GM21360 (cell line): ENCODE measurements around the gene PTPRR.

ENCODE experiments used
- ATAC-seq: cut with Tn5 transposase; IDR thresholded peaks from one replicate; pipeline ENCODE4 v1.9.1; 2021; ENCODE audit warnings: mild to moderate bottlenecking, moderate library complexity; ENCODE audit not compliant: unreplicated experiment

The PTPRR gene

GRCh38 chr12:70609739-70610491 lies 310.6 kb downstream of the PTPRR start:
- ATAC-seq: no peak

GRCh38 chr12:70609203-70609602 lies 311.3 kb downstream of the PTPRR start:
- ATAC-seq: no peak

DNA sequence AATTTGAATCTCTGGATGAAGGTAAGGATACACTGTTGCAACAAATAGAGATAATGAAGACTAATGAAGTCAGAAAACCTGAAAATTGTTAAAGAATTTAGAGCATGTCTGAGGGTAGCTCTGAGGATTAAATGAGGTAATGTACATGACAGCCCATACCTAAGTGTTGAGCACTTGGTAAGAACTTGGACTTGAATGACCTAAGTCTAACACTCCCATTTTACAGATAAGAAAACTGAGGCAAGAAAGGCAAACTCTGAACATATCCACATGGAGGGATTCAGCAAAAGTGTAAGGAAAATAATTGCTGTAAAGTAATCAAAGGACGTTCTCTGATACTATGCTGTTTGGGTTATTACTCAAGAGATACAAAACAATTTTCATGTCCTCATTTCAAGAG lies 312.4 kb downstream of the PTPRR start:
- ATAC-seq: no peak

GRCh38 chr12:70607107-70607506 lies 313.4 kb downstream of the PTPRR start:
- no peak for ATAC-seq

GRCh38 chr12:70605976-70606375 lies 314.6 kb downstream of the PTPRR start:
- no peak for ATAC-seq

DNA sequence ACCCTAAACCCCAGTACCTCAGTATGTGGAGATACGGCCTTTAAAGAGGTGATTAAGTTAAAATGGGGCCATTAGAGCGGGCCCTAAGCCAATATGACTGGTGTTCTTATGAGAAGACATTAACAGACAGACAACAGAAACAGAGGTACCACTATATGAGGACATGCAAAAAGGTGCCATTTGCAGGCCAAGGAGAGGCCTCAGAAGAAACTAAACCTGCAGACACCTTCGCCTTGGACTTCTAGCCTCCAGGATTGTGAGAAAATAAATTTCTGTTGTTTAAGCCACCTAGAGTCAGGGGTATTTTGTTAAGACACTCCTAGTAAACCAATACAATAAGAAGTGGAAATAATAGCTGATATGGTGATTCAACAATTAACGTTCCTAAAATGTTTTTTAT lies 315.9 kb downstream of the PTPRR start:
- no peak for ATAC-seq

DNA sequence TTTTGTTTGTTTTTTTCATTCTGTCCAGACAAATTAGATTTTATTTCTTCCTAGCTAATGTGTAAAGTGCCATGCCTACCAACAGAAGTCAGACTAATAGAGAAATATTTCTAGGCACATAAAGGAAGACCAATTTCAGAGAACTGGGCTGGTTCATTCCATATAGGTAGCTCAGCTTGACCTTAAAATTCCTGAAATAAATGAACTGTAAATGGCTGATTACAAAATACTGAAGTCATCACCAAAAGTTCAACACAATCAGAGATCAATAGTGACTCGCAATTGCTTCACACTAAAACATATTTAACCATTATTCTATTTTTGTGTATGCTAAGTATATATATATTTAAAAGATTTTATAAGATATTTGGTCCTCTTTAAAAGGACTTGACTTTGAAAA lies 317.5 kb downstream of the PTPRR start:
- no peak for ATAC-seq

- no peak for ATAC-seq
These were observed 321.9 kb downstream of the PTPRR start for GRCh38 chr12:70598467-70599193.

GRCh38 chr12:70592664-70593063 lies 327.9 kb downstream of the PTPRR start:
- ATAC-seq: no peak

DNA sequence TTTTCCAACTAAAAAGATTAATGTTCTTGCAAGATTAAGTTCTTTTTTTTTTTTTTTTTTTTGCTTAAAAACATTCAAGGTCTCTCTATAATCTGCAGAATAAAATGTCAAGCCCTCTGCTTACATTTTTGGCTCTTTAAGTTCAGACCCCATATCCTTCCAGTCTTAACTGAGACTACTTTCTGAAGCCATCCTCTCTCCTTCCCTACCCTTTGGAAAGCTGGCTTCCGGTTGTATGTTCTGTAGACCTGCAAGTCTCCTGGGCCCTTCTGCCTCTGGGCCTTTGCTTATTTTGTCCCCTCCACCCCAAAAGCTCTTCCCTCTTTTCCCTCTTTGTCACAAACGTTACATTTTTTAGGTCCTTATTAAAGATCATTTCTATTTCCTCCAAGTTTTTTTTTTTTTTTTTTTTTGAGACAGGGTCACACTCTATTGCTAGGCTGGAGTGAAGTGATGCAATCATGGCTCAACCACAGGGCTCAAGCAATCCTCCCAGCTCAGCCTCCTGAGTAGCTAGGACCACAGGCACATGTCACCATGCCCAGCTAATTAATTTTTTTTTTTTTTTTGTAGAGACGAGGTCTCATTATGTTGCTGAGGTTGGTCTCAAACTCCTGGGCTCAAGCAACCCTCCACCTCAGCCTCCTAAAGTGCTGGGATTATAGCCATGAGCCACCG lies 329.9 kb downstream of the PTPRR start:
- no peak for ATAC-seq

DNA sequence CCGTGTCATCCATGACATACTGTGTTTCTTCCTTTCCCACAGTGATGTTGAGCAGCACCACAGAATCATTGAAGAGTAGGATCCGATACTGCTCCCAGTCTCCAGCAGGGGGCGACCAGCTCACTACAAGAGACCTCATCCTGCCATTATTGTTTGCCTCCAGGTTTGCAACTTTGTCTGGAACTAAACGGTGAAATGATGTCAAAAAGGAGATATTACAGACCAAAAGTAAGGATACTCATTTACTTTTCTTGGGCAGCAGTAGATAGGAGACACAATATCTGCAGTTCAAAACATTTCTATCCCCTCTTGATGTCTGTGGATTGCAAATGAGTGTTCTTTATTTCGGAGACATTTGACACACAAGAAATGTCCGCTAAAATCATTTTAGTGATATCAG lies 330.5 kb downstream of the PTPRR start:
- peak; percentile 96 for ATAC-seq
